LNCaP clone FGC (cell line): ENCODE results near the gene MIPOL1.
A peak's percentile ranks its signal among the peaks of the same experiment; 100 is the strongest.
"Not testable (repeated sequence)": the region's sequence is repeated elsewhere in the genome, so short reads cannot be mapped to it uniquely, and the experiment has no call there.

Experiments used
- DNase-seq: peaks from one replicate; pipeline ENCODE4 v3.0.0-alpha.2; 2011; ENCODE audit warnings: low read depth
- H3K4me3 ChIP-seq: 2 replicates; pipeline ENCODE4 v1.5.1; 2011; ENCODE audit warnings: mild to moderate bottlenecking, low read depth, low read length, control low read depth
- CTCF ChIP-seq: IDR thresholded peaks from 2 replicates; pipeline ENCODE4 v1.5.1; 2012; ENCODE audit warnings: mild to moderate bottlenecking; ENCODE audit not compliant: control insufficient read depth, insufficient read depth; ENCODE audit errors: extremely low read depth

MIPOL1 gene

GRCh38 chr14:37197421-37198272 lies at the start of gene MIPOL1:
MIPOL1 (plus strand) TSS chr14:37197937; CDS start chr14:37247889, 49,952 bp downstream.
- H3K4me3 ChIP-seq: peak within 1 kb of the TSS; percentile 71
- peak; percentile 40; the same call in 1 of the 2 replicates for TF ChIP-seq CTCF
- DNase-seq: peak; percentile 70

GRCh38 chr14:37150414-37150813 lies 47.3 kb upstream of the MIPOL1 start:
- DNase-seq: peak; percentile 28
- peak; percentile 71 for TF ChIP-seq CTCF
- H3K4me3 ChIP-seq: no peak overlapping the region

GRCh38 chr14:37153005-37153404 lies 44.7 kb upstream of the MIPOL1 start:
- H3K4me3 ChIP-seq: no peak overlapping the region
- no peak for TF ChIP-seq CTCF
- no peak for DNase-seq

- no peak for TF ChIP-seq CTCF
- DNase-seq: no peak
- H3K4me3 ChIP-seq: no peak overlapping the region
Measured at GRCh38 chr14:37153483-37153882, 44.3 kb upstream of the MIPOL1 start.

GRCh38 chr14:37157987-37158386 lies 39.8 kb upstream of the MIPOL1 start:
- H3K4me3 ChIP-seq: no peak overlapping the region
- no peak for TF ChIP-seq CTCF
- no peak for DNase-seq

- DNase-seq: not testable (repeated sequence)
Measured at GRCh38 chr14:37162307-37162706, 35.4 kb upstream of the MIPOL1 start.

GRCh38 chr14:37165794-37166193 lies 31.9 kb upstream of the MIPOL1 start:
- DNase-seq: no peak
- TF ChIP-seq CTCF: no peak
- H3K4me3 ChIP-seq: no peak overlapping the region

More at GRCh38 chr14:37162307-37162706, 35.4 kb upstream of the MIPOL1 start:
- not testable (repeated sequence) for H3K4me3 ChIP-seq
